ENCODE results near the gene NT5C3A.

Gene NT5C3A

GRCh38 chr7:33108554-33109004 is 46.0 kb upstream of the NT5C3A start (continued):
- peak; percentile 80 for TF ChIP-seq PRDM10 (tag by site-specific recombination; IDR thresholded peaks at IDR 0.05)
- TF ChIP-seq ZNF664 (tag by site-specific recombination; IDR thresholded peaks at IDR 0.05) = no peak
- TF ChIP-seq ZBTB20 (tag by site-specific recombination; IDR thresholded peaks at IDR 0.05) = peak; percentile 44; the same call in 1 of the 2 replicates
- no peak for TF ChIP-seq ZNF510 (tag by site-specific recombination; IDR thresholded peaks at IDR 0.05; ENCODE audit: insufficient replicate concordance)
- no peak for TF ChIP-seq ZNF280D (tag by site-specific recombination; IDR thresholded peaks at IDR 0.05)
- no peak for TF ChIP-seq GFI1B (tag by site-specific recombination; IDR thresholded peaks at IDR 0.05)
- TF ChIP-seq ZNF629 (tag by site-specific recombination; IDR thresholded peaks at IDR 0.05) = no peak
- peak; percentile 75 for TF ChIP-seq ZNF335 (tag by site-specific recombination; conservative IDR thresholded peaks at IDR 0.05)
- TF ChIP-seq ZBTB49 (tag by site-specific recombination; IDR thresholded peaks at IDR 0.05; ENCODE audit: low read depth) = no peak
- TF ChIP-seq ZBTB44 (tag by site-specific recombination; IDR thresholded peaks at IDR 0.05) = no peak
- no peak for TF ChIP-seq ZEB2 (tag by site-specific recombination; IDR thresholded peaks at IDR 0.05)
- TF ChIP-seq ZNF266 (tag by site-specific recombination; IDR thresholded peaks at IDR 0.05; ENCODE audit: low read depth) = no peak
- TF ChIP-seq ZNF626 (tag by site-specific recombination; IDR thresholded peaks at IDR 0.05) = no peak
- no peak for TF ChIP-seq ZFHX2 (tag by site-specific recombination; conservative IDR thresholded peaks at IDR 0.05)
- no peak for TF ChIP-seq ZNF169 (tag by site-specific recombination; IDR thresholded peaks at IDR 0.05)
- TF ChIP-seq ZIC2 (tag by site-specific recombination; IDR thresholded peaks at IDR 0.05) = peak; percentile 25; the same call in 1 of the 2 replicates
- 0 out of 2 replicates have a peak, but pooled peaks have one; percentile 21 for TF ChIP-seq SP3 (tag by site-specific recombination; IDR thresholded peaks at IDR 0.05)
- no peak for TF ChIP-seq ZSCAN23 (tag by site-specific recombination; IDR thresholded peaks at IDR 0.05)
- TF ChIP-seq ZNF184 (tag by site-specific recombination; IDR thresholded peaks at IDR 0.05) = no peak

Data from HEK293 (cell line).